HepG2 (cell line): Measurements from ENCODE around the gene MXRA8. TPM values are rescaled to one million over a fixed set of nuclear protein-coding genes. Genes with fewer than 3 reads are reported as not detected.
A peak's percentile ranks its signal among the peaks of the same experiment; 100 is the strongest.

ENCODE experiments used
- AKAP8 ChIP-seq: sonication (generic); formaldehyde crosslinking; IDR thresholded peaks from 2 replicates; pipeline ENCODE4 v1.5.1; 2020; ENCODE audit warnings: mild to moderate bottlenecking, missing genetic modification reagents
- ATF6 ChIP-seq: sonication (generic); formaldehyde crosslinking; conservative IDR thresholded peaks from 2 replicates; pipeline ENCODE4 v1.4.0; 2020; ENCODE audit warnings: missing genetic modification reagents
- BCLAF1 ChIP-seq: fragments of 450-650 bp; IDR thresholded peaks from 2 replicates; pipeline ENCODE4 v1.6.1; 2017; ENCODE audit warnings: mild to moderate bottlenecking
- CREB1 ChIP-seq, 2 experiments: fragments of 450-650 bp in 1 of 2; IDR thresholded peaks; 2 replicates each; pipeline ENCODE4 v1.6.1; 2016 to 2017; ENCODE audit warnings: control low read depth in 1 of 2, mild to moderate bottlenecking in 1 of 2, missing compliant biosample characterization in 1 of 2, missing genetic modification characterization in 1 of 2
- KLF9 ChIP-seq: IDR thresholded peaks from 2 replicates; pipeline ENCODE4 v1.6.1; 2016; ENCODE audit warnings: low read depth
- MTA3 ChIP-seq: sonication (generic); formaldehyde crosslinking; IDR thresholded peaks from 2 replicates; pipeline ENCODE4 v1.4.0; 2020; ENCODE audit warnings: missing genetic modification reagents
- PAX8 ChIP-seq: sonication (generic); formaldehyde crosslinking; IDR thresholded peaks from 2 replicates; pipeline ENCODE4 v1.8.0; 2022; ENCODE audit warnings: mild to moderate bottlenecking, missing genetic modification reagents, borderline replicate concordance
- SNRNP70 ChIP-seq: fragments of 200-400 bp; formaldehyde crosslinking; IDR thresholded peaks from 2 replicates; pipeline ENCODE4 v1.6.1; 2017; ENCODE audit warnings: mild to moderate bottlenecking, low read depth, low read length, moderate library complexity
- TBL1XR1 ChIP-seq: fragments of 150-350 bp; IDR thresholded peaks from 2 replicates; pipeline ENCODE4 v1.6.1; 2014; ENCODE audit warnings: borderline replicate concordance, low read length; ENCODE audit not compliant: partially characterized antibody
- TIGD3 ChIP-seq: sonication (generic); formaldehyde crosslinking; IDR thresholded peaks from 2 replicates; pipeline ENCODE4 v1.5.1; 2020; ENCODE audit warnings: mild to moderate bottlenecking, missing genetic modification reagents, borderline replicate concordance
- ZBTB37 ChIP-seq: sonication (generic); formaldehyde crosslinking; IDR thresholded peaks from 2 replicates; pipeline ENCODE4 v1.4.0; 2020; ENCODE audit warnings: mild to moderate bottlenecking, missing genetic modification reagents
- ZNF33A ChIP-seq: sonication (generic); formaldehyde crosslinking; IDR thresholded peaks from 2 replicates; pipeline ENCODE4 v1.5.1; 2020; ENCODE audit warnings: missing genetic modification reagents, mild to moderate bottlenecking, moderate library complexity, borderline replicate concordance
- ZNF772 ChIP-seq: sonication (generic); formaldehyde crosslinking; IDR thresholded peaks from 2 replicates; pipeline ENCODE4 v1.5.0; 2020; ENCODE audit warnings: mild to moderate bottlenecking, missing genetic modification reagents
- ZNF790 ChIP-seq: sonication (generic); formaldehyde crosslinking; IDR thresholded peaks from 2 replicates; pipeline ENCODE4 v1.8.0; 2022; ENCODE audit warnings: missing genetic modification reagents, mild to moderate bottlenecking, borderline replicate concordance
- polyA plus RNA-seq, 8 experiments: library from polyadenylated mRNA; depleted of rRNA in 3 of 8; stranded (reverse) in 7 of 8; unstranded in 1 of 8; fragments of >200 nt; fragmentation: Illumina TruSeq in 4 of 8; extraction: Trizol in 4 of 8; gene quantifications; 2 replicates each; pipeline versions ENCODE4 v1.2.1 to v1.2.3, GENCODE V29; 2011 to 2016; ENCODE audit warnings: low read depth in 4 of 8, missing spikeins in 1 of 8, mixed read lengths in 1 of 8; ENCODE audit not compliant: insufficient read depth in 1 of 8
- total RNA-seq, 5 experiments: library from RNA; depleted of rRNA; stranded (reverse); fragments of >200 nt; fragmentation: Illumina TruSeq; extraction: Trizol; gene quantifications; 2 replicates each; pipeline ENCODE4 v1.2.3, GENCODE V29; 2016; ENCODE audit warnings: low read depth in 1 of 5
- TF ChIP-seq, protein P1 (sequence below), 2 experiments: sonication (generic) in 1 of 2; formaldehyde crosslinking in 1 of 2; IDR thresholded peaks; 2 replicates each; pipeline versions ENCODE4 v1.4.0 to v1.6.1; 2016 to 2020; ENCODE audit warnings: borderline replicate concordance in 1 of 2, low read depth in 1 of 2, mild to moderate bottlenecking in 1 of 2, missing genetic modification reagents in 1 of 2

MXRA8 gene
- total and polyA plus RNA-seq, 2 of the 13 experiments (the other 11 are each of a cell fraction or from before 2014, with no cell fraction given): 19.8 to 44.8 TPM

DNA sequence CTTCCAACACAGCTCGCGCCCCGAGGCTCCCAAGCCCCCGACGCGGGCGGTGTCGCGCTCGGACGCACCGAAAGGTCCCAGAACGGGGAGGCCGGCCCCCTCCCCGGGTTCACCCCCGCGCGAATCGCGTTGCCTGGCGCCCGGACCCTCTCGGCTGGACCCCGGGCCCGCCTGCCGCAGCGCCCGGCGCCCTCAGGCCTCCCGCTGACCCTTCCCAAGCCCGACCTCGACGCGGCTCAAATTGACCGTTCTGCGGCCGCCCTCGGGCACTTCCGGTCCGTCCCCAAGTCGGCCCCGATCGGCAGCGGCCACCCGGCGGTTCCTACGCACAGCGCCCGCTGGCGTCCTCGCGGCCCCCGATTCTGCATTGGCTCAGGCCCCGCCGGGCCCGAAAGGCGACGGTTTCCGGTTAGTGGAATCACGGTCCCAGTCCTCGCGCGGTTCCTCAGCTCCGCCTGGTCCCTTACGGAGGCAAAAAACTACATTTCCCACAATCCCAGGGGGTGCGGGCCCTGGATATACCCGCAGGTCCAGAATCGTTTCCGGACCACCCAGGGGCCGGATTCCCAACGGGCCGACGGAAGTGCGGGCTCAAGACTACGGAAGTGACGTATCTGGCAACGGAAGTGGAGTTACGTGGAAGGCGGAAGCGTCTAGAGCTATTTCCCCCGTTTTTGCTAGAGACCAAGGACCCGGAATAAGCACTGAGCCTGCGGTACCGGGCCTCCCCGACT, 16.7 kb upstream of the MXRA8 start, which contains the start of gene AURKAIP1 (continued):
- TF ChIP-seq ZNF33A (peak; percentile 94; the same call in 1 of the 2 replicates), BCLAF1 (no peak), ZBTB37 (CRISPR knock-in tag) (no peak), PAX8 (CRISPR knock-in tag) (no peak), CREB1 (IDR thresholded peaks at IDR 0.05) (peak; percentile 96), CREB1 (CRISPR knock-in tag; IDR thresholded peaks at IDR 0.05) (peak; percentile 98), ZNF772 (CRISPR knock-in tag) (peak; percentile 96), KLF9 (CRISPR knock-in tag) (no peak), MTA3 (no peak), ZNF790 (0 out of 2 replicates have a peak, but pooled peaks have one; percentile 67), TBL1XR1 (peak; percentile 61), SNRNP70 (no peak), ATF6 (peak; percentile 84; the same call in 1 of the 2 replicates), TIGD3 (CRISPR knock-in tag) (no peak), AKAP8 (CRISPR knock-in tag) (peak; percentile 87)
- TF ChIP-seq, protein P1, sequence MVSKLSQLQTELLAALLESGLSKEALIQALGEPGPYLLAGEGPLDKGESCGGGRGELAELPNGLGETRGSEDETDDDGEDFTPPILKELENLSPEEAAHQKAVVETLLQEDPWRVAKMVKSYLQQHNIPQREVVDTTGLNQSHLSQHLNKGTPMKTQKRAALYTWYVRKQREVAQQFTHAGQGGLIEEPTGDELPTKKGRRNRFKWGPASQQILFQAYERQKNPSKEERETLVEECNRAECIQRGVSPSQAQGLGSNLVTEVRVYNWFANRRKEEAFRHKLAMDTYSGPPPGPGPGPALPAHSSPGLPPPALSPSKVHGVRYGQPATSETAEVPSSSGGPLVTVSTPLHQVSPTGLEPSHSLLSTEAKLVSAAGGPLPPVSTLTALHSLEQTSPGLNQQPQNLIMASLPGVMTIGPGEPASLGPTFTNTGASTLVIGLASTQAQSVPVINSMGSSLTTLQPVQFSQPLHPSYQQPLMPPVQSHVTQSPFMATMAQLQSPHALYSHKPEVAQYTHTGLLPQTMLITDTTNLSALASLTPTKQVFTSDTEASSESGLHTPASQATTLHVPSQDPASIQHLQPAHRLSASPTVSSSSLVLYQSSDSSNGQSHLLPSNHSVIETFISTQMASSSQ (IDR thresholded peaks at IDR 0.05; ENCODE audit: low read depth): peak; percentile 26; the same call in 1 of the 2 replicates
- TF ChIP-seq, protein P1 (CRISPR knock-in tag; IDR thresholded peaks at IDR 0.05; ENCODE audit: borderline replicate concordance): peak; percentile 84; the same call in 1 of the 2 replicates
